CD4-positive, alpha-beta T cell treated with Interferon alpha-2 for 1 hour (primary cell): ENCODE results near the gene MGRN1.
"Not testable (repeated sequence)": the region's sequence is repeated elsewhere in the genome, so short reads cannot be mapped to it uniquely, and the experiment has no call there.

ENCODE experiments used
- DNase-seq, 2 donors: peaks; one replicate each; pipeline ENCODE4 v3.0.0-alpha.2; 2020 to 2022

The MGRN1 gene

DNA sequence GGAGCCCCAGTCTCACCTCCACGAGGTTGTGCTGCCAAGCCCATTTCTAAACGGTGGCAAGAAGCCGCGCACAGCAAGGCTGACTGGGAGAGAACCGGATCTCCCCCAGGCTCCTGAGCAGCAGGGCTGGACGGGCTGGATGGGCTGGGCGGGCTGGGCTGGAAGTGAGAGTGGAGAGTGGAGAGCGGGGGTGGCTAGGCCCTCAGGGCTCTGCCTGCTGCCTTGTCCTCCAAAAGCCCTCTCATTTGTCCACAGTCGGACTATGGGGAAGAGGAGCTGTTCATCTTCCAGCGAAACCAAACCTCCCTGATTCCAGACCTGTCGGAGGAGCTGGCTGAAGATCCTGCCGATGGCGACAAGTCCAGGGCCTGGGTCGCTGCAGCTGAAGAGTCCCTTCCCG, 112.9 kb downstream of the MGRN1 start:
- DNase-seq = no peak

- not testable (repeated sequence) for DNase-seq
These were observed 113.7 kb downstream of the MGRN1 start for GRCh38 chr16:4738370-4738769.
